OCI-LY7 (cell line): Measurements from ENCODE around the gene TP53INP2. TPM values are rescaled to one million over a fixed set of nuclear protein-coding genes. Genes with fewer than 3 reads are reported as not detected.

Experiments used
- BruUV-seq: library from RNA; stranded (reverse); fragments of 400-500 nt; replicated peaks from 2 replicates; lab custom pipeline; 2021; lab: Mats Ljungman, UMichigan
- CTCF ChIA-PET: fragments of 300-600 bp; sonication (Branson Sonifier 250); formaldehyde crosslinking; loops from one replicate; lab custom pipeline; 2022; ENCODE audit warnings: antibody characterized with exemption; ENCODE audit not compliant: unreplicated experiment; lab: Charles Lee
- POLR2A ChIA-PET: fragments of 300-600 bp; sonication (Branson Sonifier 250); formaldehyde crosslinking; loops from one replicate; lab custom pipeline; 2022; ENCODE audit warnings: antibody characterized with exemption; lab: Charles Lee
- DNase-seq: peaks from one replicate; pipeline ENCODE4 v3.0.0-alpha.2; 2015; ENCODE audit warnings: low spot score
- H2AFZ ChIP-seq: fragments of 200-600 bp; sonication (generic), shearing (Covaris generic); 2 replicates; pipeline ENCODE4 v1.6.1; 2014; ENCODE audit warnings: mild to moderate bottlenecking, antibody characterized with exemption, low read length, moderate library complexity
- H3K27ac ChIP-seq: fragments of 200-600 bp; sonication (generic); 2 replicates; pipeline ENCODE4 v1.5.1; 2014; ENCODE audit warnings: mixed run types, low read depth, mild to moderate bottlenecking, moderate library complexity, low read length, inconsistent platforms; ENCODE audit not compliant: poor library complexity, severe bottlenecking
- H3K36me3 ChIP-seq: fragments of 200-600 bp; sonication (generic); 2 replicates; pipeline ENCODE4 v1.6.1; 2014; ENCODE audit warnings: mild to moderate bottlenecking, antibody characterized with exemption, low read length, moderate library complexity, mixed read lengths; ENCODE audit not compliant: insufficient read depth
- H3K4me1 ChIP-seq: fragments of 200-600 bp; sonication (generic); 2 replicates; pipeline ENCODE4 v1.5.1; 2014; ENCODE audit warnings: mild to moderate bottlenecking, low read length; ENCODE audit not compliant: insufficient read depth, poor library complexity, severe bottlenecking
- H3K4me2 ChIP-seq: fragments of 200-600 bp; sonication (generic); 2 replicates; pipeline ENCODE4 v1.6.1; 2014; ENCODE audit warnings: mild to moderate bottlenecking, low read length
- H3K4me3 ChIP-seq: fragments of 200-600 bp; sonication (generic); 2 replicates; pipeline ENCODE4 v1.5.1; 2014; ENCODE audit warnings: mild to moderate bottlenecking, low read depth, low read length; ENCODE audit not compliant: poor library complexity, severe bottlenecking
- H3K79me2 ChIP-seq: fragments of 200-600 bp; sonication (generic); 2 replicates; pipeline ENCODE4 v1.6.1; 2016; ENCODE audit warnings: low read depth, mild to moderate bottlenecking, low read length, moderate library complexity, mixed read lengths; ENCODE audit not compliant: insufficient read depth
- H3K9me2 ChIP-seq: fragments of 200-600 bp; sonication (generic); 2 replicates; pipeline ENCODE4 v1.6.1; 2016; ENCODE audit warnings: mild to moderate bottlenecking, low read length, mixed read lengths; ENCODE audit not compliant: insufficient read depth
- H3K9me3 ChIP-seq: fragments of 200-600 bp; sonication (generic); 2 replicates; pipeline ENCODE4 v1.6.1; 2014; ENCODE audit warnings: mild to moderate bottlenecking, mixed run types, low read length, mixed read lengths
- H4K20me1 ChIP-seq: fragments of 200-600 bp; sonication (generic); 2 replicates; pipeline ENCODE4 v1.6.1; 2014; ENCODE audit warnings: mild to moderate bottlenecking, antibody characterized with exemption, low read length, moderate library complexity, mixed read lengths; ENCODE audit not compliant: insufficient read depth
- CTCF ChIP-seq: fragments of 200-600 bp; sonication (generic); conservative IDR thresholded peaks from 2 replicates; pipeline ENCODE4 v1.5.1; 2014; ENCODE audit warnings: mild to moderate bottlenecking, antibody characterized with exemption, low read length, moderate library complexity, mixed read lengths
- EZH2phosphoT487 ChIP-seq: fragments of 200-600 bp; sonication (generic); IDR thresholded peaks from 2 replicates; pipeline ENCODE4 v1.6.1; 2018; ENCODE audit warnings: low read depth, borderline replicate concordance, mild to moderate bottlenecking, mixed run types, antibody characterized with exemption, low read length, moderate library complexity, mixed read lengths
- intact Hi-C: fragments of 100-400 bp; cut with micrococcal nuclease; formaldehyde crosslinking; loops from one replicate; pipeline ENCODE4 v1.10.0; 2022; ENCODE audit not compliant: unreplicated experiment
- total RNA-seq, 2 experiments: library from RNA; depleted of rRNA in 1 of 2; stranded (reverse); fragments of >200 nt in 1 of 2; shearing (Covaris generic) in 1 of 2; gene quantifications; 2 replicates each; pipeline ENCODE4 v1.2.3, GENCODE V29; 2014 to 2022

TP53INP2 gene
- total RNA-seq, 2 experiments from 2014 or later = 0.73 to 7.9 TPM

GRCh38 chr20:34754611-34755010, 50.5 kb downstream of the TP53INP2 start:
- H2AFZ ChIP-seq = no peak overlapping the region
- H3K4me1 ChIP-seq = no peaks in the 10 kb centered on the region
- no peak overlapping the region for H3K4me3 ChIP-seq
- H3K4me2 ChIP-seq = no peak overlapping the region
- H3K79me2 ChIP-seq = no peaks in the 10 kb centered on the region
- TF ChIP-seq CTCF (no peak), EZH2phosphoT487 (no peak)
- no peaks in the 10 kb centered on the region for H4K20me1 ChIP-seq
- peaks cover 65% of the 10 kb centered on the region for H3K36me3 ChIP-seq
- no peaks in the 10 kb centered on the region for H3K9me2 ChIP-seq
- ChIA-PET CTCF (no interaction called here), POLR2A (no interaction called here)
- no peak for DNase-seq
- no peaks in the 10 kb centered on the region for H3K9me3 ChIP-seq
- no TSS peak for BruUV-seq
- intact Hi-C loops = no loop called here
- H3K27ac ChIP-seq = no peak overlapping the region

- Histone ChIP-seq H3K27ac (no peak overlapping the region), H3K36me3 (peaks cover 59% of the 10 kb centered on the region)
Measured at GRCh38 chr20:34755367-34755766, 51.2 kb downstream of the TP53INP2 start.

More at GRCh38 chr20:34755367-34755766, 51.2 kb downstream of the TP53INP2 start:
- H3K4me1 ChIP-seq = no peaks in the 10 kb centered on the region
- no peak overlapping the region for H2AFZ ChIP-seq
- H3K4me2 ChIP-seq = no peak overlapping the region
- no peak for TF ChIP-seq CTCF
- H4K20me1 ChIP-seq = no peaks in the 10 kb centered on the region
- H3K79me2 ChIP-seq = no peaks in the 10 kb centered on the region
- H3K9me2 ChIP-seq = no peaks in the 10 kb centered on the region
- POLR2A ChIA-PET = no interaction called here
- no peak overlapping the region for H3K4me3 ChIP-seq
- no peak for DNase-seq
- no peaks in the 10 kb centered on the region for H3K9me3 ChIP-seq
- intact Hi-C loops = no loop called here
- CTCF ChIA-PET = no interaction called here
- no TSS peak for BruUV-seq
